Stimulated activated CD4-positive, alpha-beta T cell treated with anti-CD3 and anti-CD28 coated beads, Interleukin-15, amount 100 ng/mL, for 1 hour (primary cell): Measurements from ENCODE around the gene MYH14.

Experiments used
- DNase-seq, 2 donors: peaks; one replicate each; pipeline ENCODE4 v3.0.0-alpha.2; 2020; ENCODE audit warnings: low read depth in 1 of 2, low spot score in 1 of 2

MYH14 gene

DNA sequence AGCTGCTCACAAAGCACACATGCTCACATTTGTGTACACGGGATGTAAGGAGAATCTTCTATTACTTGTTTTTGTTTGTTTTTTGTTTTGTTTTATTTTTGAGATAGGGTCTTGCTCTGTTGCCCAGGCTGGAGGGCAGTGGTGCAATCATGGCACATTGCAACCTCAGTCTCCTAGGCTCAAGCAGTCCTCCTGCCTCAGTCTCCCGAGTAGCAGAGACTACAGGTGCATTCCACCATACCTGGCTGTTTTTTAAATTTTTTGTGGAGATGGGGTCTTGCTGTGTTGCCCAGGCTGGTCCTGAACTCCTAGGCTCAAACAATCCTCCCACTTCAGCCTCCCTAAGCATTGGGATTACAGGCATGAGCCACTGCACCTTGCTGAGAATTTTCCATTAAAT is 83.9 kb downstream of the MYH14 start:
- DNase-seq = no peak

DNA sequence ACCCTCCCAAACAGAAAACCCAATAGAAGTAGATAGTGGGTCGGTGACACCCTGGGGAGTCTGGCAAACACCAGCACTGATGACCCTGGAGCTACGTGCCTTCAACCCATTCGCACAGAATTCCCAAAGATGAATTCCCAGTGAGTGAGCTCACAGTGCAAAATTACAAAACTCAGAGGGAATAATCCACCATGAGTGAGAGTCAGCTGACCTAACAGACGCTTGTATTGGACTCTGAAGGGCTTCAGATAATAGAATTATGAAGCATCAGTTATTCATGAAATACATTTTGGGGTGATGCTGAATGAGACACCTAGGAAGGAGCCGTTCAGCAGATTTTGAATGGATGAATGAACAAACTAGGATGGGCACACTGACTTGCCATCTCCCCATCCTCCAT is 85.5 kb downstream of the MYH14 start:
- no peak for DNase-seq

DNA sequence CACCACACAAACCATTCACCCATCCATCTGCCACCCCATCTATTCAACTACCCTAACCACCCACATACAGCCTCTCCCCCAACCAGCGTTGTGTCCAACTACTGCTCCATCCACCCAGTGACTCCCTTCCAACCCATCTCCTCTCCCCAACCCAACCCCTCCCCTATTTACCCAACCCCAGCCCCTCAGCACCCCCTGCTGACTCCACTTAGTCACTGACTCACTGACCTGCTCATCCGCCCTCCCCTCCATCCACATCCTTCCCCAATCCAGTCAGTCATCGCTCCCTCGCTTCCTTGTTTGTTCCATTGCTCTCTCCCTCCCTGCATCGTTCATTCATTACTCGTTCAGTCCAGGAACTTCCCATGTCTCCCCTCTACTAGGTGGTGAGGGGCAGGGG is 86.6 kb downstream of the MYH14 start:
- no peak for DNase-seq

DNA sequence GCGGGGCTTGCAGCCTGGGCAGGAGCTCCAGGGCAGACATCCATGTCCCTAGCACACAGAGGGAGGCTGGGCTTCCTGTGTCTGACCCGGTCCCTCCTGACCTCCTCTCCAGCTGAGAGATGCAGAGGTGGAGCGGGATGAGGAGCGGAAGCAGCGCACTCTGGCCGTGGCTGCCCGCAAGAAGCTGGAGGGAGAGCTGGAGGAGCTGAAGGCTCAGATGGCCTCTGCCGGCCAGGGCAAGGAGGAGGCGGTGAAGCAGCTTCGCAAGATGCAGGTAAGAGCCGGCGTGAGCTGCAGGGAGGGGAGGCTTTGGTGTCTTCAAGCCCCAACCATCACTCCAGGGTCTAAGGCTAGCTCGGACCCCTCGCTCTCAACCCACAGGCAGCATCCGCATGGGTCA is 87.4 kb downstream of the MYH14 start:
- DNase-seq = no peak

DNA sequence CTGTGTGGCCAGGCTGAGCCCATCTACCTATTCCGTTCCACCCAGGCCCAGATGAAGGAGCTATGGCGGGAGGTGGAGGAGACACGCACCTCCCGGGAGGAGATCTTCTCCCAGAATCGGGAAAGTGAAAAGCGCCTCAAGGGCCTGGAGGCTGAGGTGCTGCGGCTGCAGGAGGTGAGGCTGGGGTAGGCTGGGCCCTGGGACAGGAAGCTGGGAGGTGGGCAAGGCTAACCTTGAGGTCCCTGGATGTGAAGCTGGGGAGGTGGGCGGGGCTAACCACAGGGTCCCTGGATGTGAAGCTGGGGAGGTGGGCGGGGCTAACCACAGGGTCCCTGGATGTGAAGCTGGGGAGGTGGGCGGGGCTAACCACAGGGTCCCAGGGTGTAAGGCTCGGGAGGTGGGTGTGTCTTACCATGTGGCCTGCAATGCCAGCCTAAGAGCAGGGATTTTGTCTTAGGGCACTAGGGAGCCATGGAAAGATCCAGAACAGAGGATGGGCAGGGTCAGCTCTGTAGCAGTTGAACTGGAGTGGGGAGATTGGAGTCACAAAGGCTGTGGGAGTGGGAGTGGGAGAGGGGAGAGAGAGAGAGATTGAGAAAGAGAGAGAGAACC is 88.9 kb downstream of the MYH14 start:
- no peak for DNase-seq

DNA sequence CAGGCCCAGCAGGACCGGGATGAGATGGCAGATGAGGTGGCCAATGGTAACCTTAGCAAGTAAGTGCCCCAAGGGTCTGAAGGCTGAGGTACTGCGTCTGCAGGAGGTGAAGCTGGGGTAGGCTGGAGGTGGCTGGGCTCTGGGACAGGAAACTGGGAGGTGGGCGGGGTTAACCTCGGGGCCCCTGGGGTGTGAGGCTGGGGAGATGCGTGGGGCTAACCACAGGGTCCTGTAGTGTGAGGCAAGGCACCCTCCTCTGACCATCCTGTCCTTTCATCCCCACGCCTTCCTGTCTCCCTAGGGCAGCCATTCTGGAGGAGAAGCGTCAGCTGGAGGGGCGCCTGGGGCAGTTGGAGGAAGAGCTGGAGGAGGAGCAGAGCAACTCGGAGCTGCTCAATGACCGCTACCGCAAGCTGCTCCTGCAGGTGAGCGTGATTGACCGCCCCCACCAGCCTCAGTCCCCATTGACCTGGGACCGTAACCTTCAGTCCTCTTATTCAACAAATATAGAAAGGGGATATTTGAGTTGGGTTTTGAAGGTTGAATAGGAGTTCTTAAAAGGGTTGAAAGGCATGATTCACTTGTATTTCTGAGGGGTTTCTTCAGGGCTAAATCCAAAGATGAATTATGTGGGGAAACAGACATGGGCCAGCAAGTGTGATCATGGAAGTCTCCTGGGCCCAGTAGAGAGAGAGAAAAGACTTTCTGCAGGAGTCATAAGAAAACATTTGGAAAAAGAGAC is 90.0 kb downstream of the MYH14 start:
- DNase-seq = no peak

DNA sequence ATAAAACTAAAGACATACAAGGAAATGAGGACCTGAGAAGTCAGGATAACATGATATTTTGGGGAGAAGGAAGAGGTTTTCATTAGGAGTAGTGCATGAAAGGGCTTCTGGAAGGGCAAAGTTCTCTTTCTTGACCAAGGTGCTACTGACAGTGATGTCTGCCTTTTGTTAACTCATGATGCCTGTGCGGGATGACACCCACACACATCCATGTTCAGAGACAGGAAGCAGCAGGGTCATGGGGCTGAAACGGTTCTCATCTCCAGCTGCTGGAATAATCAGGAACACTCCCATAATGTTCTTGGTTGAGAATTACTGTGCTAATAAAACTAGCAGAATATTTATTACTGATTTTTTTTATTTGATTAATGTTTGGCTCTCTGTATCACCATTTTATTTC is 96.6 kb downstream of the MYH14 start:
- no peak for DNase-seq

DNA sequence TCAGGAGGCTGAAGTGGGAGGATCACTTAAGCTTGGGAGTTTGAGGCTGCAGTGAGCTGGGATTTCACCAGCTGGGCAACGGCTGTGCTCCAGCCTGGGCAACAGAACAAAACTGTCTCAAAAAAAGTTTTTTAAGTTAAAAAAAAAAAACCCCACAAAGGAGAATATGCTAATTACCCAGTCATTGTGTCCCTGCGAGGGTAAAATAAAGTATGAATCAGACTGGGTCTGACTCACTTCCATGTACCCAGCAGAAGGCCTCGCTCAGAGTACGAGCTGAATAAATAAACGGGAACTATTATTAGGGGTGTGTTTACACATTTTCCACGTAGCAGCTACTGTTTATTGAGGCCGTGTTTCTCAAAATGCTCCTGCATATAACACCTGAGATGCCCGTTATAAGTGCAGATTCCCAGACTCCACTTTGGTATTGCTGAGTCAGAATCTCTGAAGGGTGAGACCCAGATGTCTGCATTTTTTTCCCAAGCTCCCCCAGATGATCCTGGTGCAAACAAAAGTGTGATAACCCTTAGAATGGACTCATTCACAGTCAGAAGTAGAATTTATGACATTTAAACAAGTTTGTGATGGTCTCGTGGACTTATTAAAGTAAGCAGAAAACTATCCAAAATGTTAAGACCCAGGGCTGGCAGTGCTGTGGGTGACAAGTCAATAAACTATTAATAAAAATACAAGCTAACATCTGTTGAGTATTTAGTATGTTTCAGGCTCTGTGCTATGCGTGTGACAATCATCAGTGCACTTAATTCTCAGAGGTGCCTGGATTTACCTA is 97.6 kb downstream of the MYH14 start:
- DNase-seq = no peak

DNA sequence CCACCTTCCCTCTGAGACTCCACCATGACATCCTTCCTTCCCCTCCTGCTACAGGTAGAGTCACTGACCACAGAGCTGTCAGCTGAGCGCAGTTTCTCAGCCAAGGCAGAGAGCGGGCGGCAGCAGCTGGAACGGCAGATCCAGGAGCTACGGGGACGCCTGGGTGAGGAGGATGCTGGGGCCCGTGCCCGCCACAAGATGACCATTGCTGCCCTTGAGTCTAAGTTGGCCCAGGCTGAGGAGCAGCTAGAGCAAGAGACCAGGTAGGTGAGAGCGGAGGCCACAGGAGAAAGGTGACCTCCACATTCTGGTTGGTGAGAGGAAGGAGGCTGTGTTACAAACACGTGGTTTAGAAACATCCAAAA is 98.2 kb downstream of the MYH14 start:
- no peak for DNase-seq

DNA sequence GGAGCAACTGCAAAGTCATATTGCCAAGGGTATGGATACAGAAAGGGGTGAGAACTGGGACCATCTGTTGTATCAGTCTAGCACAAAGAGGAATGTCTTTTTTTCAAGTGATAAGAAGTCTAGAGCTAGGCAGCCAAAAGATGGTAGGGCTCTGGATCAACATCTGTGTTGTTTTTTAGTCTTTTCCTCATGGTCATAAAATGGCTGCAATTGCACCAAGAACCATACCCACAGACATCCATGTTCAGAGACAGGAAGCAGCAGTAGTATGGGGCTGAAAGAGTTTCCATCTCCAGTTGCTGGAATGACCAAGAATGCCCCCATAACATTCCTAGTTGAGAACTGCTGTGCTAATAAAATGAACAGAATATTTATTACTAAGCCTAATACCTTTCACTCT is 100.1 kb downstream of the MYH14 start:
- no peak for DNase-seq

DNA sequence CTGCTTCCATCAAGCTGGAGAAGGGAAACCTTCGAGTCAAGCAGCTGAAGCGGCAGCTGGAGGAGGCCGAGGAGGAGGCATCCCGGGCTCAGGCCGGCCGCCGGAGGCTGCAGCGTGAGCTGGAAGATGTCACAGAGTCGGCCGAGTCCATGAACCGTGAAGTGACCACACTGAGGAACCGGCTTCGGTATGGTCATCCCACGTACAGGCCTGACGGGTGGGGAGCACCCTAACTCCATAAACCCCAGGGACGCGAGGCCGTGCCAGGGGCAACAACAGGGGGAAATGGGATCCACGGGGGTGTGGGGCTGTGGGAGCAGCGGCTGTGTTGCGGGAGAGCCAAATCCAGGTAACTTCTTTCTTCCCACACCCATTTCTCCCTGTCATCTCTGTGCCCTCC is 105.6 kb downstream of the MYH14 start:
- DNase-seq = no peak

DNA sequence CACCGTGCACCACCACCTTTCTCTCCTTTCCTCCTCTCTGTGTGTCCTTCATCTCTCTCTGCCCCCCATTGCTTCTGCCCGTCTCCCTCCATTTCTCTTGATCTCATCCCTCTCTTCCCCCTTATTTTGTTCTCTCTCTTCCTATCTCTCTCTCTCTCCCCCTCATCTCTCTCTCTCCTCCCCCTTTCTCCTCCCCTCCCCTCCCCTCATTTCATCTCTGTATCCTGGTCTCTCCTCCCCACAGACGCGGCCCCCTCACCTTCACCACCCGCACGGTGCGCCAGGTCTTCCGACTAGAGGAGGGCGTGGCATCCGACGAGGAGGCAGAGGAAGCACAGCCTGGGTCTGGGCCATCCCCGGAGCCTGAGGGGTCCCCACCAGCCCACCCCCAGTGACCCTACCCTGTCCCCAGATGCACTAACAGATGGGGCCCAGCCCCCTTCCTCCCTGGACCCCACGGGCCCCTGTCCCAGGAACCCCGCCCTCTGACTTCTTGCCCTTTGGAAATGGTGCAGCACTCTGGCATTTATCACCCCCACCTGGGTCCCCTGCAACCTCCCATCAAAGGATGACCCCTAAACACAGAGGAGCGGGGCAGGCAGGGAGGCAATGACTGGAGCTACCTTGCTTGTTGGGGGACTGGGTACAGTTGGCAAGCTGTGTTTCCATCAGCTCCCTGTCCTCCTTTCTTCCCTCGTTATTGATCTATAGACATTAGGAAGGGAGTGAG is 106.1 kb downstream of the MYH14 start:
- no peak for DNase-seq

DNA sequence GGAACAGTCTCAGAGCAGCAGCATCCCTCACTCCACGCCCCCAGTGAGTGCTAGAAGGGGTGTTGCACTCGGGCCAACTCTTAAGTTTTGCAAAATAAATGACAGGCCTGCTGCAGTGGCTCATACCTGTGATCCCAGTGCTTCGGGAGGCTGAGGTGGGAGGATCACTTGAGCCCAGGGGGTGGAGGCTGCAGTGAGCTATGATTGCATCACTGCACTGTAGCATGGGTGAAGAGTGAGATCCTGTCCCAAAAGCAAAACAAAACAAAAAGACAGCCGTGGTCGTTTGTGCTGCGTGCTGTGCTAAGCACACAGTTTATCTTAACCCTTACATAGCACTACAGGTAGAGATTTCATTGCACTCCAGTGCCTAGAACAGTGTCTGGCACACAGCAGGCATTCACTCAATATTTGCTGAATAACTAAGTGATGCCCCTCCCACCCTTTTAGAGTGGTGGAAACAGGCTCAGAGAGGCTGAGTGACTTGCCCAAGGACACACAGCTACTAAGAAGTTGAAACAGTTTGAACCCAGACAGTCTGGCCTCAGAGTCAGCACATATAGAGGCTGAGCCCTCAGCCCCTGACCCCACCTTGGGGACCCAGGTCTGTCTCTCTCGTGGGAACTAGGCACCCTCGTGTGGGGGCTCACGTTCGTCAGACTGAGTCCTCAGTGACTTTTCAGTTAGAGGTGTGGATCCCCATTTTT is 107.5 kb downstream of the MYH14 start:
- no peak for DNase-seq

DNA sequence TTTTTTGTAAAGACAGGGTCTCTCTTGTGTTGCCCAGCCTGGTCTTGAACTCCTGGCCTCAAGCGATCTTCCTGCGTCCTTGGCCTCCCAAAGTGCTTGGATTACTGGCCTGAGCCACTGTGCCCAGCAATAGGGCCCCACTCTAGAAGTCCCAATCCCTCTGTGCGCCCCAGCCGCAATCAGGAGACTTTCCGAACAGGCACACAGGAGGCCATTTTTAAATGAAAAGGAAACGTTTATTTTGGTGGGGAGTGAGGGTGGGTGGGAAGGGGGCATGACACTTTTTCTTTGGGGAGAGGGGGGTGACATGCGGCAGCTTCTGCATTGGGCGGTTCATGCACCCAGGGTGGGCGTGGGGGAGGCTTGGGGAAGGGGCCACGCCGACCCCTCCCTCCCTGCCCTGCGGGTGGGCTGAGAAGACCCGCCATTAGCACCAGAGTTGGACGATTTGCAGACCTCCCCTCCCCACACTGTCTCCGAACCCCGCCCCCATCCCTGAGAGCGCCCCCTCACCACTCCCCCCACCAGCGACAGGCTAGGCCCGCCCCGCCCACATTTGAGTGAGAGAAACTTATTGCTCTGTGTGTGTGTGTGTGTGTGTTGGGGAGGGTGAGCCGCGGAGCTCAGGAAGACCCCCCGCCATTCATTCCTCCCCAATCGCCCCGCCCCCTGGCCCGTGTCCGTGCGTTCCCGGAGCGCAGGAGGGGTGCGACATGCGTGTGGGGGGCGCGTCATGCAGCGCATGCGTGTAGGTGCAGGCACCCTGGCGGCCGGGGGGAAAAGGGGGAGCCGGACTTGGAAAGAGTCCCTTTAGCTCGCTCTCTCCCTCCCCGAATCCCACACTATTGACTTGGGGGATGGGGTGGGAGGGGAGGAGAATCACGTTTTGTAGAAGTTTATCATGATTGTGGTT is 108.6 kb downstream of the MYH14 start:
- DNase-seq = no peak

DNA sequence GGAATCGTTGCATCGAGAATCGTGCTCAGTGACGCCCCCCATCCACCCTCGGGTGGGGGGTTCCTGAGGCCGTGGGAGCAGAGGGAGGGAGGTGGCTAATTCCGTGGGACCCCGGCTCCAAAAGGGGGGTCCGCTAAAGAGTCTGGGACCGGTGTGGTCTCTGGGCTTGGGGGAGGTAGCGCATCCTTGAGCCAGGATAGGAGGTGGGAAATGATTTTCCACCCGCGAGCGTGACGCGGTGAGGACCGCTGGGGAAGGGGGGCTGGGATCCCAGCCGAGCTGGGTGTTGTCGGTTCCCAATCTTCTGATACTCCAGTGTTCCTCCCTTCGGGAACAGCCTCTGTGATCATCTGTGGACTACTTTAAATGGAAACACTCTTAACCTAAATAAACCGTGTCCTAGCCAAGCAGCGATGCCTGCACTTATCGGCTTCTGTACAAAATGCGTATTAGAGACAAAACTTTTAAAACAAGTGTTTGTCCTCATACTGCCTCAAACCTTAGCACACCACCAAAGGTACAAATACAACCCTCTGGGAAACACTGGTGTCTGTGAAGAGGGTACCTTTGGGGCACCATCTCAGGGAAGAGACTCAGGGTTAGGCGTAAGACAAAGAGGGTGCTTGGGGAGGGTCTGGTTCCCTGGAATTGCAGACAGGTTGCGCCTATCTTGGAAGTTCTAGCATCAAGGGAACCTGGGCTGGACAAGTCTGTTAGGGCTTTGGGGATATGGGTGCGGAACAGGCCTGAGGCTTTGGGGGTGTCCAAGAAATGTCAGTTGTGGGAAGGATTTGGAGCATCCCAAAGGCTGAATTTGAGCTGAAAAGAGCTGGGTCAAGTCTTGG is 109.8 kb downstream of the MYH14 start:
- no peak for DNase-seq

DNA sequence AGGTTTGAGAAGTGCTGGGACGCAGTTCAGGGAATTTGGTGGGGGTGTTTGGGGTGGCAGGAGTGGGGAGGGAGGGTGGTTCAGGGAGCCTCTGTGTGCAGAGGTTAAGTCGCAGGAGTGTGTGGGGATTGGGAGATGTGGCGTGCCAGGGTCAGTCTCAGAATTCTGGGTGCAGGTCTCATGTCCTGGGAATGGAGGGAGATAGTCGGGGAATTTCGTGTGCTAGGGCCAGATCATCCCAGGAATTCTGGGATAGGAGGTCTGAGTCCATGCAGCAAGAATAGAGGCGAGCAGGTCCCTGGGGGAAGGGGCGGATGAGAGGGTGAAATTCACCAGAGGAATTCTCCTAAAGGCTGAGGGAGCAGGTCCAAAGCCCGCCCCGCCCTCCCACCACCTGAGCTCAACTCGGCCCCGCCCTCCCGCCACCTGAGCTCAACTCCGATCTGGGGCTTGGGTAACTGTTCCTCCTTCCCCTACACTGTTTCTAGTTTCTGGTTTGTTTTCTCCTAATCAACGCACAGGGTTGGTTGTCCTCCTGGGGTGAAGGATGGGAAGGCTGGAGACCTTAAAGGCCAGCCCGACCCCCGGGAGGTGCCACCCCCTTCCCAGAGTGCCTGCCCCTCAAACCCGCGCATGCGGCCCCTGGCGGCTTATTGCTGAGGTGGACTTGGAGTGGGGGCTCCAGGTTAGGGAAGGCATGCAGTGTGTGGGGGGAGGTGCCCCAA is 110.6 kb downstream of the MYH14 start:
- no peak for DNase-seq

DNA sequence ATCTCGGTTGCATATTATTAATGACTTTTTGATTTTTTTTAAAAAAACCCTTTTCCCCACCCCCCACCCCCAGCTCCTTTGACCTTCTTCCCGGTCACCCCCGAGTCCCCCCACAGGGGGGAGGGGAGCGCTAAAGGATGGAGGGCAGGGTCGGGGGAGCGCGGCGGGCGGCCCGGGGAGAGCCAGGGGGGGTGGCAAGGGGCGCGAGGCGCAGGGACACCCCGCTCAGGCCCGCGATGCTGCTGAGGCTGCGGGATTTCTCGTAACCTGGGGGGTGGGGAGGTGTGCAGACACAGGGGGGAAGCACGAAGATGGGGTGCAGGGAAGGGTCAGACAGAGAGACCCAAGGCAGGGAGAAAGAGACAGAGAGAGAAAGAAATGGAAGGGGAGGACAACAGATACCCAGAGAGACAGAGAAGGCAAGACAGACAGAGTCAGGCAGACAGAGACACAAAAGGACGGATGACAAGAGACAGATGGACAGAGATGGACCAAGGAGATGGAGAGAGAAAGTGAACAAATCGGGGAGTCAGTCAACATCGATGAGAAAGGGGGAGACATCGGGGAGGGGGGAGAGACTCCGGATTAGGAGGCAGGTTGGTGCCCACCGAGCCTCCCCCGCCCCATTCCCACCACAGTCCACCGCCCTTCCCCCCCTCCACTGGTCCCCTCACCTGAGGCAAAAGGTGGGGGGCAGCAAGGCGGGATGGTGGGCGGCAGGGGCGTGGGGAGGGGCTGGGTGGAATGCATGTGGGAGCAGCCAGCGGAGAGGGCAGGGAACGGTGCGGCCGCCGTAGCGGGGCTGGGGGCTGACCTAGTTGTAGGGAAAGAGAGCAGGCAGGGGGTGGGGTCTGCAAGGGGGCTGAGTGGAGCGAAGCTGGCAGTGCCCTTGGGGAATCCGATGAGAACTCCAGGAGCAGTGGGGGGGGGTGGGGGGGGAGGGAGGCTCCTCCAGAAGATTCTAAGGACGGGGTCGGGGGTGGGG is 111.6 kb downstream of the MYH14 start:
- no peak for DNase-seq
